Measurements from ENCODE around the gene MKLN1. TPM values are rescaled to one million over a fixed set of nuclear protein-coding genes. Genes with fewer than 3 reads are reported as not detected.
"Not testable (repeated sequence)": the region's sequence is repeated elsewhere in the genome, so short reads cannot be mapped to it uniquely, and the experiment has no call there.

The MKLN1 gene
- total RNA-seq, 1 experiment from 2014 or later, result 90.2 TPM

DNA sequence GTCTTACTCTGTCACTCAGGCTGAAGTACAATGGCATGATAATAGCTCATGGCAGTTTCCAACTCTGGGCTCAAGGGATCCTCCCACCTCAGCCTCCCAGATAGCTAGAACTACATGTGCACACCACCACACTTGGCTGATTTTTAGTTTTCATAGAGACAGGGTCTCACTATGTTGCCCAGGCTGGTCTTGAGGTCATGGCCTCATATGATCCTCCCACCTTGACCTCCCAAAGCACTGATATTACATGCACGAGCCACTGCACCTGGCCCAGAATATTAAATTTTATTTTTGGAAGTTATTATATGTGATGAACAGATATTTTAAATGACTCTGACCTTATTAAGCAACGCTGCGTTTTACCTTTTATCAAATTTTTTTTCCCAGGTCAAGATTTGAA is 134.4 kb downstream of the MKLN1 start:
- Histone ChIP-seq H3K4me1 (ENCODE audit: insufficient read depth, low read length, poor library complexity, severe bottlenecking) (no peaks in the 10 kb centered on the region), H3K4me3 (ENCODE audit: low read depth, low read length, poor library complexity, severe bottlenecking) (no peak overlapping the region), H3K36me3 (ENCODE audit: insufficient read depth, low read length, poor library complexity, severe bottlenecking) (peaks cover 40% of the 10 kb centered on the region), H3K27ac (ENCODE audit: low read depth, low read length, poor library complexity, severe bottlenecking) (no peak overlapping the region), H3K27me3 (replicated peaks; ENCODE audit: insufficient read depth, low read depth, low read length, poor library complexity) (no peaks in the 10 kb centered on the region), H3K9me3 (ENCODE audit: low read depth, low read length, poor library complexity, severe bottlenecking) (no peaks in the 10 kb centered on the region)
- no peak for DNase-seq (ENCODE audit: low spot score)
- intact Hi-C loops (cut with micrococcal nuclease; ENCODE audit: unreplicated experiment), result no loop called here
- TF ChIP-seq, protein P1, sequence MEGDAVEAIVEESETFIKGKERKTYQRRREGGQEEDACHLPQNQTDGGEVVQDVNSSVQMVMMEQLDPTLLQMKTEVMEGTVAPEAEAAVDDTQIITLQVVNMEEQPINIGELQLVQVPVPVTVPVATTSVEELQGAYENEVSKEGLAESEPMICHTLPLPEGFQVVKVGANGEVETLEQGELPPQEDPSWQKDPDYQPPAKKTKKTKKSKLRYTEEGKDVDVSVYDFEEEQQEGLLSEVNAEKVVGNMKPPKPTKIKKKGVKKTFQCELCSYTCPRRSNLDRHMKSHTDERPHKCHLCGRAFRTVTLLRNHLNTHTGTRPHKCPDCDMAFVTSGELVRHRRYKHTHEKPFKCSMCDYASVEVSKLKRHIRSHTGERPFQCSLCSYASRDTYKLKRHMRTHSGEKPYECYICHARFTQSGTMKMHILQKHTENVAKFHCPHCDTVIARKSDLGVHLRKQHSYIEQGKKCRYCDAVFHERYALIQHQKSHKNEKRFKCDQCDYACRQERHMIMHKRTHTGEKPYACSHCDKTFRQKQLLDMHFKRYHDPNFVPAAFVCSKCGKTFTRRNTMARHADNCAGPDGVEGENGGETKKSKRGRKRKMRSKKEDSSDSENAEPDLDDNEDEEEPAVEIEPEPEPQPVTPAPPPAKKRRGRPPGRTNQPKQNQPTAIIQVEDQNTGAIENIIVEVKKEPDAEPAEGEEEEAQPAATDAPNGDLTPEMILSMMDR (conservative IDR thresholded peaks at IDR 0.05; ENCODE audit: low read depth, low read length), result no peak
- TF ChIP-seq EZH2 (IDR thresholded peaks at IDR 0.05; ENCODE audit: borderline replicate concordance, low read depth, low read length, poor library complexity, severe bottlenecking), result no peak
- no TSS peak for BruUV-seq (replicated peaks)
- ChIA-PET POLR2A (ENCODE audit: low non-redundant PET) (no interaction called here), CTCF (no interaction called here)

DNA sequence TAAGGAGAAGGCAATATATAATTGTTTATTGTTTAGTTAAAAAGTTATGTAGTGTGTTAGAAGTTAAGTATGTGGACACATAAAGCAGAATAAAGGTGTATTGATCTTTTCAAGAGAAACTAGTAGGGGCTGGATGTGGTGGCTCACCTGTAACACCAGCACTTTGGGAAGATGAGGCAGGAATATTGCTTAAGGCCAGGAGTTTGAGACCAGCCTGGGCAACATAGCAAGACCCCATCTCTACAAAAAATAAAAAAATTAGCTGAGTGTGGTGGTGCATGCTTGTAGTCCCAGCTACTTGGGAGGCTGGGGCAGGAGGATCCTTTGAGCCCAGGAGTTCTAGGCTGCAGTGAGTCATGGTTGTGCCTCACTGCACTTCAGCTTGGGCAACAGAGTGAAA is 135.0 kb downstream of the MKLN1 start:
- H3K9me3 ChIP-seq (ENCODE audit: low read depth, low read length, poor library complexity, severe bottlenecking); H3K27me3 ChIP-seq (replicated peaks; ENCODE audit: insufficient read depth, low read depth, low read length, poor library complexity); CTCF ChIA-PET; intact Hi-C loops (cut with micrococcal nuclease; ENCODE audit: unreplicated experiment); BruUV-seq (replicated peaks); H3K4me3 ChIP-seq (ENCODE audit: low read depth, low read length, poor library complexity, severe bottlenecking); H3K4me1 ChIP-seq (ENCODE audit: insufficient read depth, low read length, poor library complexity, severe bottlenecking); DNase-seq (ENCODE audit: low spot score); H3K27ac ChIP-seq (ENCODE audit: low read depth, low read length, poor library complexity, severe bottlenecking); POLR2A ChIA-PET (ENCODE audit: low non-redundant PET): not testable (repeated sequence)
- H3K36me3 ChIP-seq (ENCODE audit: insufficient read depth, low read length, poor library complexity, severe bottlenecking), result peaks cover 47% of the 10 kb centered on the region

DNA sequence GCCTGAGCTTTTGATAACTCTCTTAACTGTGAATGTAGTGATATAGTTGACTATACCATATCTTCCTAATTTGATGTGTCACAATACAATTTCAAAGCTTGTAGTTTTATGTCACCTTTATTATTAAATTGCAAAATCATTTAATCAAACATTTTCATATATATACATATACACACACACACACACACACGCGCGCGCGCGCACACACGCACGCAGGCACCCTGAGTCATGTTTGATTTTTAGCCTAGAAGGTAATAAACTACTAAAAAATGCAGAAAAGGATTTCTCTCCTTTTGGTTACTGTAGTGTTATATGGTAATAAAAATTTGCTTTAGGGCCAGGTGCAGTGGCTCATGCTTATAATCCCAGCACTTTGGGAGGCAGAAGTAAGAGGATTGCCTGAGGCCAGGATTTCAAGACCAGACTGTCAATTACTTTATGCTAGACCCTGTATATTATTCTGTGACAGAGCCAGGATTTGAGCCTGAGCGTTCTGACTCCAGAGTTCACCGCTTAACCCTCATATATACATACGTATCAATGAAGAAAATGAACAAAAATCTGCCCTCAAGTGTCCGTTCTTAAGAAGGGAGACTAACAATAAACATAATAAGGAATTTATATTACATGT is 139.2 kb downstream of the MKLN1 start:
- Histone ChIP-seq H3K4me3 (ENCODE audit: low read depth, low read length, poor library complexity, severe bottlenecking) (no peak overlapping the region), H3K4me1 (ENCODE audit: insufficient read depth, low read length, poor library complexity, severe bottlenecking) (no peaks in the 10 kb centered on the region), H3K36me3 (ENCODE audit: insufficient read depth, low read length, poor library complexity, severe bottlenecking) (peaks cover 79% of the 10 kb centered on the region), H3K27me3 (replicated peaks; ENCODE audit: insufficient read depth, low read depth, low read length, poor library complexity) (no peaks in the 10 kb centered on the region), H3K27ac (ENCODE audit: low read depth, low read length, poor library complexity, severe bottlenecking) (no peak overlapping the region), H3K9me3 (ENCODE audit: low read depth, low read length, poor library complexity, severe bottlenecking) (no peaks in the 10 kb centered on the region)
- DNase-seq (ENCODE audit: low spot score), result no peak
- intact Hi-C loops (cut with micrococcal nuclease; ENCODE audit: unreplicated experiment), result no loop called here
- CTCF ChIA-PET, result no interaction called here
- no TSS peak for BruUV-seq (replicated peaks)
- POLR2A ChIA-PET (ENCODE audit: low non-redundant PET), result no interaction called here
- TF ChIP-seq, protein P1 (conservative IDR thresholded peaks at IDR 0.05; ENCODE audit: low read depth, low read length), result no peak
- TF ChIP-seq EZH2 (IDR thresholded peaks at IDR 0.05; ENCODE audit: borderline replicate concordance, low read depth, low read length, poor library complexity, severe bottlenecking), result no peak

DNA sequence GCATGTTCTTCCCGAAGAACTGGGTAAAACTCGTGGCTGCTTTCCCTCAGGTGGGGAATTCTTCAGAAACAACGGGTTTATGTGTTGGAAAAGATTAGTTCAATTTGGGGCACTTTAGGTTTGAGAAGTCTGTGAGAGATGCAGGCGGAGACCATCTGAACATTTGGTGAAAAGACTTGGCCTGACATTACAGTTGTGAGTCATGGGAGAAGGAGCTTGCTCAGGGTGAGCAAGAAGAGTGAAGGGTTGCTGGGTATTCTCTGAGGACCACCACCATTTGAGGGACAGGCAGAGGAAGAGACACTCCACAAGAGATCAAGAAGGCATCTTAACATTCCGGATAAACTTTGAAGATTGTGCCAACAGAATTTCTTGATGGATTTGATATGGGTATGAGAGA is 140.1 kb downstream of the MKLN1 start:
- ChIA-PET CTCF (no interaction called here), POLR2A (ENCODE audit: low non-redundant PET) (interaction anchor here (0.6 kb wide), 1 partner anchor 11 kb away, joined by 3 read pairs; no protein-coding TSS in a partner anchor)
- intact Hi-C loops (cut with micrococcal nuclease; ENCODE audit: unreplicated experiment), result no loop called here
- Histone ChIP-seq H3K27me3 (replicated peaks; ENCODE audit: insufficient read depth, low read depth, low read length, poor library complexity) (no peaks in the 10 kb centered on the region), H3K27ac (ENCODE audit: low read depth, low read length, poor library complexity, severe bottlenecking) (no peak overlapping the region), H3K36me3 (ENCODE audit: insufficient read depth, low read length, poor library complexity, severe bottlenecking) (peaks cover 75% of the 10 kb centered on the region), H3K4me3 (ENCODE audit: low read depth, low read length, poor library complexity, severe bottlenecking) (no peak overlapping the region), H3K9me3 (ENCODE audit: low read depth, low read length, poor library complexity, severe bottlenecking) (no peaks in the 10 kb centered on the region), H3K4me1 (ENCODE audit: insufficient read depth, low read length, poor library complexity, severe bottlenecking) (no peaks in the 10 kb centered on the region)
- no TSS peak for BruUV-seq (replicated peaks)
- TF ChIP-seq, protein P1 (conservative IDR thresholded peaks at IDR 0.05; ENCODE audit: low read depth, low read length), result no peak
- no peak for TF ChIP-seq EZH2 (IDR thresholded peaks at IDR 0.05; ENCODE audit: borderline replicate concordance, low read depth, low read length, poor library complexity, severe bottlenecking)
- DNase-seq (ENCODE audit: low spot score), result no peak
